ENCODE measurements around the gene TCEANC2.

TCEANC2 gene

DNA sequence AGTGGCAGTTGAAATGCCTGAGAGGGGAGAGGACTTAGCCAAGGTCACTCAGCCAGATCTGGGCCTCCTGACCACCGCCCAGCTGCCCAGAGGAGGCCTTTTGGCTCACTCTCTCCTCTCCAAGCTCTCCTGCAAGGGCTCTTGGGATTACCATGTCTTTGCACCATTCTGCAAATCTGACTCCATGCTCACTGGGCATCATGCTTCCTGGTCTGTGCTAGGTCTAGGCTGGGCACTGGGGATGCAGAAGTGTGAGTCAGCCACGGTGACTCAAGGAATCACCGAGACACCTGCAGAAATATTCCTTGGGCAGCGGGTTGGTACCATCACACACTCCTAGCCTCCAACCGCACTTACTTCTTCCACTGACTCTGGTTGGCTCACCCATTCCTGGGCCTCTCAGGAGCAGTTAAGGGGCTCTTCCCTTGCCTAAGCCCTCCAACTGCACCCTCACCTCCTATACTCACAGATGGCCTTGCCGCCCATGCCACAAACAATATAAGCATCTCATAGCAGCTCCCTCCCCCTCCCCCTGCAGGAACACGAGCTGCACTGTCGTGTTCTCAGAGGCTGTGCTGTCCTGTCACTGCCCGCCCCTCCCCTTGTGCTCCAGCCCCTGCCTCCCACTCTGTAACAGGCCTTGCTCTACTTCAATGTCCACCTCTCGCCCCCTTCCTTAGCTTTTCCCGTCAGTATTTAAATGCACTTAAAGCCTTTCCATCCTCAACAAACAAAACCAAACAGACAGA, 64.6 kb downstream of the TCEANC2 start:
- DNase-seq = no peak

DNA sequence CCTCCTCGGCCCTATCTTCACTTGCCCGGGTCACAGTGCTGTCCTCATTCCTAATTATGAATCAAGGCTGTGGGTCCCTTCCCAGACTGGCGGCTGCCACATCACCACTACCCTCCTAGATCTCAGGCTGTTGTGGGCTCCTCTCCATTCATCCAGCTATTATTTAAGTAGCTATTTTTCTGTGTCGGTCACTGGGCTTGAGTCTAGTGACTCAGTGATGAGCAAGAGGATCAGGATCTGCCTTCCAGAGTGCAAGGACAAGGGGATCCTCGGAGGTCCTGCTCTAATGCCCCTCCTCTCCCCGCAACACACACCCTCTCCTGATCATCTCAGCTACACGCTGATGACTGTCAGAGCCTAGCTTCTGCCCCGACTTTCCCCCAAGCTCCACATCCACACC, 65.3 kb downstream of the TCEANC2 start:
- DNase-seq = no peak

DNA sequence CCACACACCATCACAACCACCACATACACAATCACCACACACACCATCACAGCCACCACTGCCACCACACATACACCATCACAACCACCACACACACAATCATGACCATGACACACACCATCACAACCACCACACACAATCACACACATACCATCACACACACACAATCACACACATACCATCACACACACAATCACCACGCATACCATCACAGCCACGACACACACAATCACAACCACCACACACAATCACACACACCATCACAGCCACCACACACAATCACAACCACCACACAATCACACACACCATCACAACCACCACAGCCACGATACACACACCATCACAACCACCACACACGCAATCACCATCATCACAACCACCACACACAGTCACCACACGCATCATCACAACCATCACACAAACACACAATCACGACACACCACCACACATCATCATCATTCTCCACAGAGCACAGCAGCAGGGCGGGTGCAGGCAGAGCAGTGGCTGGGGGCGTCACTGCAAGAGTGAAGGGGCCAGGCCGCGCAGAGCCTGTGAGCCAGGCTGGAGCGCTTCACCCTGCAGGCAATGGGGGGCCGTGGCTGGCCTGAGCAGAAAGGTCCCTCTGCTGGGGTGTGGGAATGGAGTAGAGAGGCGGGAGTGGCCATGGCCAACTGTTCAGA, 66.8 kb downstream of the TCEANC2 start:
- DNase-seq = no peak

DNA sequence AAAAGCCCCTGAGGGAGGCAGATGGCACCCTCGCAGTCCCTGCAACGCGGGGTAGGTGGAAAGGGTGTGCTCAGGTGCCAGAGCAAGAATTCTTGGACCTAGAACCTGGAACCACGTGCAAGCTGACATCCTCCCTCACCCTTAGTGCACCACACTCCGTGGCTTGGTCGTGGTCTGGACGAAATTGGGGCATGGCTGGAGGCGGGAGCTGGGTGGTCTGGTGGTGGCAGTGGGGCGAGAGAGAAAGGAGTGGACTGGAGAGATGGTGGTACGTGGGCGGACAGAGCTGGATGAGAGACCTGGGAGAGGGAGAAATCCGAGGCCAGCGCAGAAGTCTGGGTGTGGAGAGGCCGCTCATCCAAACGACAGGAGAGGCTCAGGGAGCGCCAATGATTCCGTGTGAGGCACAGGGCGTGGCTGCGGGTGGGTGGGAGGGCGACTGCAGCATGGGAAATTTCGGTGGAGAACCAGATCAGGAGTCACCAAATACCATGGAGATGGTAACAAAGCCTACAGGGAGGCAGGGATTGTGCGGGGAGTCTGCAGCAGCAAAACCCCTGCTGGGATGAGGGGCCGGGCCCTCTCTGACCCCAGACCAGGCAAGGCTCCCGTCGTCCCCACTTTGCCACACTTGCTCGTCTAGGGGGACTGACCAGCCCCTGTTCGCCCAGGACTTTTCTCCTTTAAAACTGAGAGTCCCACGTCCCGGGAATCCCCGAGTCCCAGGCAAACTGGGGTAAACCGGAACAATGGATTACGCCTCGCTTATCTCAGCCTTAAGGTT, 67.5 kb downstream of the TCEANC2 start:
- DNase-seq = no peak

DNA sequence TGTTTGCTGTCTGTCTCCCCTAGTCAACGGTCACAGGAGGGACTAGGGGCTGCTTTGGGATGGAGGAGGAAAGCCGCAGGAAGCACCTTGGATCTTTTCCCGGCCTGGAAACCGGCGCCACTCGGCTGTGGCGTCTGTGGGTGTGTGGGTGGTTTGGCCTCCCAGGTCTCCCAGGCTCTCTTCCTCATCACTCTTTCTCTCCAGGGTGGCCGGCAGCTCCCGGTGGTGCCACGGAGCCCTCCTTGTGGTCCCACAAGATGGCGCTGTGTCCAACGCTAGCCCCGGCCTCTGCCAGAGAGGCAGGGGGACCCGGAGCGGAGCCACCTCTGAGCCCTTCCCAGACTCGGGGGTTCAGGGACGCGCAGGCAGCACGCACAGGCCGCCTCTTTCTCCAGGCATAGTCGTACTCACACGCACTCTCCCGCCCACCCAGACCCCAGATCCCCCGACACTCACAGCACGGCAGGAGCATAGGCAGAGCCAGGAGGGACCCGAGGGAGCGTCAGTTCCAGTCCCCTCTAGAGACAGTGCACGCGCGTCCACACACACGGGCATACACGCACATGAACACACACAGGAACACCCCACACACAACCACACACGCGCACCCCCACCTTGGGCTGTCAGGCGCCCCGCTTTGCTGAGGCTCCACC, 68.2 kb downstream of the TCEANC2 start:
- peak; percentile 67 for DNase-seq

GRCh38 chr1:54122135-54122751, 68.8 kb downstream of the TCEANC2 start:
- no peak for DNase-seq

- no peak for DNase-seq
Observed at GRCh38 chr1:54122992-54123391, 69.6 kb downstream of the TCEANC2 start.

DNA sequence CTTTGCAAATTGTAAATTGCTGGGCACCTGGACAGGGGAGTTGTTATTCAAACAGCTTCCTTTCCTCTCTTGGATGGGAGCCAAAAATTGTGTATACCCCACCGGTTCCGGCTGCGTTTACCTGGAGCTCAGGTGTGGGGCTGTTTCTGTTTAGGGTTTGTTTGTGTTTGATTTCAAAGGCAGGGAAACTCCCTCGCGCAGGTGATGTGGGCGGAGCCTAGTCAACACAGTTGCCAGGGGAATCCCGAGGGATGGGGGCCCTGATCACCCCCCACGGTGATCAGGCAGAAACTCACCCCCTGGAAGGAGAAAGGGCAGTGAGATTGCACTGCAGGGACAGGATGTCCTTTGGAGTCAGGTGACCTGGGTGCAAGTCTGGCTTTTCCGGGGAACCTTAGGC, 71.1 kb downstream of the TCEANC2 start:
- no peak for DNase-seq

GRCh38 chr1:54124906-54125305, 71.5 kb downstream of the TCEANC2 start:
- no peak for DNase-seq

- DNase-seq = no peak
Observed at GRCh38 chr1:54125386-54126070, 72.1 kb downstream of the TCEANC2 start.

DNA sequence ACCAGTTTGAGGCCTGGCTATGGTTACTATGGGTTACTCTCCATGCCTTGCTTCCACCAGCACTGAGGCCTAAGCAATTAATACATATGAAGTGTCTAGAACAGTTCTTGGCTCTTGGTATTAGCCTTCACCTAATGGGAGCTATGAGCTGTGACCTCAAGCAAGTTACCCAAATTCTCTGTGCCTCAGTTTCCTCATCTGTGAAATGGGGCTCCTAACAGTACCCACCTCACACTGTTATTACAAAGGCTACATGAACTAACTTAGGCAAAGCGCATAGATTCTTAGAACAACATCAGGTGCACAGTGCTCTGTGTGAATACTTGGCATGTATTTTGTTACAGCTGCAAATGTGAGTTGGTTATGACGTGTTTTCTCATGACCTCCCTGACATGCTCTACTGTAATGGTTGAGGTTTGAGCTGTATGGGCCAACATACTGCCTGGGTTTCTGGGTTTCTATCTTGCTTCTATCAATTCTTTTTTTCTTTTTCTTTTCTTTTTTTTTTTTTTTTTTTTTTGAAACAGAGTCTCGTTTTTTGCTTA, 72.9 kb downstream of the TCEANC2 start:
- DNase-seq = no peak

- no peak for DNase-seq
Observed at GRCh38 chr1:54127594-54128300, 74.3 kb downstream of the TCEANC2 start.

DNA sequence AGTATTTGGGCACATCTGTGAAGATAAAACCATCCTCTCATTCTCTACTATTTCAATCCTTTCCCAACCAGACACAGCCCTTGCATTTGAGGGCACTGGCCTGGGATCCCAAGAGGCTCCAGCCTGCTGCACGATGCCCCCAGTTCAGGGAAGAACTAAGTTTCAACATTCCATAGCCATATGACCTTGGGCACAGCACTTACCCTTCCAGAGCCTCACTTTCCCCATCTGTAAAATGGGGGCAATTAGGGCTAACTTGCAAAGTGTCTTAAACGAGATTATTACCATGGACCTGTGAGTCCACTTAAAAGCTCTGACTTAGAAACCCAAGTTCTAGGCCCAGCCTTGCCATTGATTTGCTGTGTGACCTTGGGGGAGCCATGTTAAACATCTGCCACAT, 76.5 kb downstream of the TCEANC2 start:
- no peak for DNase-seq

GRCh38 chr1:54131419-54131818, 78.0 kb downstream of the TCEANC2 start:
- no peak for DNase-seq

- DNase-seq = no peak
Observed at GRCh38 chr1:54132495-54132894, 79.1 kb downstream of the TCEANC2 start.

DNA sequence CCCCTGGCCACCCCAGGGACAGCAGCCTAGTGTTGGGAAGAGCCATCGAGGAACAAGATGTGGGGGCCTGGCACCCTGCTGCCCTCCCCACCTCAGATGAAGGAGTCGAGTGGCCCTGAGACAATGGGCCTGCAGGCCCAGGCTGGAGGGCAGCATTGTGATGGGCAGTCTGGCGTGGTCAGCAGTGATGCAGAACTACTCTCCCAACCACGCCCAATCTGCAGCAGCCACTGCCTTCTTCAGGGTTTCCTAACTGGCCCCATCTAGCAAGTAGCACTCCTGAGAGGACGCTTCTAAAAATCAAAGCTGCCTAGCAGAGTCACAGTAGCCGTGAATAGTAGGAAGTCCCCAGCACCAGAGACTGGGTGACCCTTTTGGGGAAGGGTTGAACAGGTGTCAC, 80.9 kb downstream of the TCEANC2 start:
- DNase-seq = no peak

DNA sequence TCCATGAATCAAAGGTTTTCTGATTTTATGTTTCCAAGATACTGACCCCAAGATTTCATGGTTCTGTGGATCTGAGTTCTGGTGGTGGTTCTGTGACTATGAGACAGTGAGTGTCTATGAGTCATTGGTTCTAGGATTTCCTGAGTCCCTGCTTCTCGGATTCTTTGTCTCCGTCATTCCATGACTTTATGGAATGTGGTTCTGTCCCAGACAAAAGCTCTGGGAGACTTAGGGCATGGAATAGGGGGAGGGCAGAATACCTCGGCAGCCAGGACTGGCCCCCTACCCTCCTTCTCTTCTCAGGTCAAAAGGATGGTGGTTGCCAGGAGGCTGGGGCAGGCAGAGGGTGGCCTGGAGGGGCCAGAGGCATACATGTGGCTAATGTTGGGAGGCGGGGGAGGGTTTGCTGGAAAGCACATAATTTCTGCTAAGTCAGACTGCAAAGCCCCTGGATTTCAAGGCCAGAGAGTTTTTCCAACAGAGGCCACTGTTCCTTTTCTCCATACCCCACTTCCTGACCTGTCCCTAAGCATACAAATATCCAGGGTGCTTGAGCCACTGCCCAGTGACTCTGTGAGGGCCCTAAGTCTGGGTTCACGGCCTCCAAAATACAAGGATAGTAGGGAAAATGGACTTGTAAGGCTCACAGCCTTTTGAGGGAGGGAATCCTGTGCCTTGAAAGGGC, 82.2 kb downstream of the TCEANC2 start:
- DNase-seq = no peak

- DNase-seq = no peak
Observed at GRCh38 chr1:54136269-54136896, 83.0 kb downstream of the TCEANC2 start.

GRCh38 chr1:54136963-54137533, 83.6 kb downstream of the TCEANC2 start:
- no peak for DNase-seq

All from activated CD4-positive, alpha-beta T cell treated with anti-CD3 and anti-CD28 coated beads, Interleukin-2, Interleukin-6, amounts not matched to agents 100 ng/mL and 50 ng/mL, durations not matched to agents 16 hours and 8 hours (primary cell).